A673 (cell line): Measurements from ENCODE around the gene HS3ST4.

ENCODE experiments used
- CTCF ChIP-seq: fragments of 300-800, 200-600 bp; sonication (generic); conservative IDR thresholded peaks from 2 replicates; pipeline ENCODE4 v1.5.1; 2017; ENCODE audit warnings: low read depth, mild to moderate bottlenecking, antibody characterized with exemption, low read length, moderate library complexity, mixed read lengths
- EZH2 ChIP-seq: fragments of 200-600 bp; sonication (generic); IDR thresholded peaks from 2 replicates; pipeline ENCODE4 v1.6.1; 2017; ENCODE audit warnings: borderline replicate concordance, low read depth, mild to moderate bottlenecking, mixed read lengths, antibody characterized with exemption, low read length; ENCODE audit not compliant: poor library complexity, severe bottlenecking

DNA sequence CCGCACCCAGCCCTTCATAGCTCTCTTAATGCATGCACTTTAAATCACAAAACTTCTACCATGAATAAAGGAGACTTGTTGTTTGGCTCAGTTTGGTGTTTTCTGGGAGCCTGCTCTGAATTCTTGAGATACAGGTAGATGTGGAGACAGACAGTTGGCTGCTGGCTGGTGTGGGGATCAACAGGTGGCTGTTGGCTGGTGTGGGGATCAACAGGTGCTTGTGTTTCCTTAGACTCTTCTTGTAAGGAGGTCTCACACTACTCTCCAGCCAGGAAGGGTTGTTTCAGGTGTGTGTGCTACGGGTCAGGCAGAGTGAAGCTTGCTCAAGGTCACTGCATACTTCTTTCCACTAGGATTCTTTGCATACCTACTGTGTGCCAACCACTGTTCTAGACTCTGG, 265.9 kb downstream of the HS3ST4 start:
- TF ChIP-seq CTCF (no peak), EZH2 (no peak)
